ENCODE results near the gene S1PR2. TPM values are rescaled to one million over a fixed set of nuclear protein-coding genes. Genes with fewer than 3 reads are reported as not detected.

S1PR2 gene
- total and polyA plus RNA-seq, 9 of the 15 experiments (the other 6 are each of a cell fraction or from before 2014, with no cell fraction given), result 1.5 to 3.9 (median 2.0) TPM

- TF ChIP-seq SIX5 (IDR thresholded peaks at IDR 0.05; ENCODE audit: borderline replicate concordance in 1 of 2, insufficient read depth in 1 of 2, low read depth in 1 of 2, low read length in 2 of 2), result no peak
- TF ChIP-seq, protein P1, sequence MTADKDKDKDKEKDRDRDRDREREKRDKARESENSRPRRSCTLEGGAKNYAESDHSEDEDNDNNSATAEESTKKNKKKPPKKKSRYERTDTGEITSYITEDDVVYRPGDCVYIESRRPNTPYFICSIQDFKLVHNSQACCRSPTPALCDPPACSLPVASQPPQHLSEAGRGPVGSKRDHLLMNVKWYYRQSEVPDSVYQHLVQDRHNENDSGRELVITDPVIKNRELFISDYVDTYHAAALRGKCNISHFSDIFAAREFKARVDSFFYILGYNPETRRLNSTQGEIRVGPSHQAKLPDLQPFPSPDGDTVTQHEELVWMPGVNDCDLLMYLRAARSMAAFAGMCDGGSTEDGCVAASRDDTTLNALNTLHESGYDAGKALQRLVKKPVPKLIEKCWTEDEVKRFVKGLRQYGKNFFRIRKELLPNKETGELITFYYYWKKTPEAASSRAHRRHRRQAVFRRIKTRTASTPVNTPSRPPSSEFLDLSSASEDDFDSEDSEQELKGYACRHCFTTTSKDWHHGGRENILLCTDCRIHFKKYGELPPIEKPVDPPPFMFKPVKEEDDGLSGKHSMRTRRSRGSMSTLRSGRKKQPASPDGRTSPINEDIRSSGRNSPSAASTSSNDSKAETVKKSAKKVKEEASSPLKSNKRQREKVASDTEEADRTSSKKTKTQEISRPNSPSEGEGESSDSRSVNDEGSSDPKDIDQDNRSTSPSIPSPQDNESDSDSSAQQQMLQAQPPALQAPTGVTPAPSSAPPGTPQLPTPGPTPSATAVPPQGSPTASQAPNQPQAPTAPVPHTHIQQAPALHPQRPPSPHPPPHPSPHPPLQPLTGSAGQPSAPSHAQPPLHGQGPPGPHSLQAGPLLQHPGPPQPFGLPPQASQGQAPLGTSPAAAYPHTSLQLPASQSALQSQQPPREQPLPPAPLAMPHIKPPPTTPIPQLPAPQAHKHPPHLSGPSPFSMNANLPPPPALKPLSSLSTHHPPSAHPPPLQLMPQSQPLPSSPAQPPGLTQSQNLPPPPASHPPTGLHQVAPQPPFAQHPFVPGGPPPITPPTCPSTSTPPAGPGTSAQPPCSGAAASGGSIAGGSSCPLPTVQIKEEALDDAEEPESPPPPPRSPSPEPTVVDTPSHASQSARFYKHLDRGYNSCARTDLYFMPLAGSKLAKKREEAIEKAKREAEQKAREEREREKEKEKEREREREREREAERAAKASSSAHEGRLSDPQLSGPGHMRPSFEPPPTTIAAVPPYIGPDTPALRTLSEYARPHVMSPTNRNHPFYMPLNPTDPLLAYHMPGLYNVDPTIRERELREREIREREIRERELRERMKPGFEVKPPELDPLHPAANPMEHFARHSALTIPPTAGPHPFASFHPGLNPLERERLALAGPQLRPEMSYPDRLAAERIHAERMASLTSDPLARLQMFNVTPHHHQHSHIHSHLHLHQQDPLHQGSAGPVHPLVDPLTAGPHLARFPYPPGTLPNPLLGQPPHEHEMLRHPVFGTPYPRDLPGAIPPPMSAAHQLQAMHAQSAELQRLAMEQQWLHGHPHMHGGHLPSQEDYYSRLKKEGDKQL (CRISPR knock-in tag; IDR thresholded peaks at IDR 0.05; ENCODE audit: borderline replicate concordance), result no peak; the same call in 1 of the 2 replicates
- no peak for TF ChIP-seq SMARCC2 (IDR thresholded peaks at IDR 0.05; ENCODE audit: low read depth)
- TF ChIP-seq SIRT6 (IDR thresholded peaks at IDR 0.05; ENCODE audit: low read depth, low read length), result no peak
- TF ChIP-seq TEAD2 (tag; IDR thresholded peaks at IDR 0.05), result no peak
- no peak; the same call in 1 of the 2 replicates for TF ChIP-seq EGR1 (conservative IDR thresholded peaks at IDR 0.05)
- TF ChIP-seq BDP1 (IDR thresholded peaks at IDR 0.05; ENCODE audit: insufficient read depth, insufficient read length), result no peak
- no peak for TF ChIP-seq HMG20A (CRISPR knock-in tag; conservative IDR thresholded peaks at IDR 0.05)
- no peak for TF ChIP-seq IFI16 (CRISPR knock-in tag; IDR thresholded peaks at IDR 0.05)
- TF ChIP-seq E2F4 (CRISPR knock-in tag; IDR thresholded peaks at IDR 0.05; ENCODE audit: low read depth), result no peak
- no peak for TF ChIP-seq ZNF830 (CRISPR knock-in tag; IDR thresholded peaks at IDR 0.05)
- TF ChIP-seq ZNF75A (CRISPR knock-in tag; IDR thresholded peaks at IDR 0.05), result no peak
- TF ChIP-seq EHMT2 (IDR thresholded peaks at IDR 0.05), result no peak
- TF ChIP-seq GABPB1 (CRISPR knock-in tag; IDR thresholded peaks at IDR 0.05), result peak; percentile 58
- TF ChIP-seq L3MBTL2 (IDR thresholded peaks at IDR 0.05), result peak; percentile 99
- TF ChIP-seq, protein P2, sequence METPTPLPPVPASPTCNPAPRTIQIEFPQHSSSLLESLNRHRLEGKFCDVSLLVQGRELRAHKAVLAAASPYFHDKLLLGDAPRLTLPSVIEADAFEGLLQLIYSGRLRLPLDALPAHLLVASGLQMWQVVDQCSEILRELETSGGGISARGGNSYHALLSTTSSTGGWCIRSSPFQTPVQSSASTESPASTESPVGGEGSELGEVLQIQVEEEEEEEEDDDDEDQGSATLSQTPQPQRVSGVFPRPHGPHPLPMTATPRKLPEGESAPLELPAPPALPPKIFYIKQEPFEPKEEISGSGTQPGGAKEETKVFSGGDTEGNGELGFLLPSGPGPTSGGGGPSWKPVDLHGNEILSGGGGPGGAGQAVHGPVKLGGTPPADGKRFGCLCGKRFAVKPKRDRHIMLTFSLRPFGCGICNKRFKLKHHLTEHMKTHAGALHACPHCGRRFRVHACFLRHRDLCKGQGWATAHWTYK (CRISPR knock-in tag; IDR thresholded peaks at IDR 0.05), result no peak
- no peak; the same call in 1 of the 2 replicates for TF ChIP-seq FOXK1 (CRISPR knock-in tag; IDR thresholded peaks at IDR 0.05; ENCODE audit: borderline replicate concordance)
- no peak for TF ChIP-seq PHB2 (IDR thresholded peaks at IDR 0.05; ENCODE audit: low read depth)
- no peak for TF ChIP-seq ZNF79 (CRISPR knock-in tag; IDR thresholded peaks at IDR 0.05; ENCODE audit: low read depth)
- TF ChIP-seq ETS2 (tag; IDR thresholded peaks at IDR 0.05; ENCODE audit: borderline replicate concordance, poor library complexity, severe bottlenecking), result no peak
These were observed 39.7 kb upstream of the S1PR2 start, which contains the start of gene ICAM1 (continued) for GRCh38 chr19:10270616-10271394.

Measured in K562 (cell line).